Thoracic aorta (tissue), 2 donors: ENCODE data around the gene PCGF3. TPM values are rescaled to one million over a fixed set of nuclear protein-coding genes. Genes with fewer than 3 reads are reported as not detected.

Experiments
- ATAC-seq: fragments of 150-250 bp; one replicate; pipeline ENCODE4 v1.8.0; 2017; ENCODE audit warnings: low read depth; ENCODE audit not compliant: insufficient number of reproducible peaks, low FRiP score
- DNase-seq: peaks from one replicate; pipeline ENCODE4 v3.0.0-alpha.2; 2020; ENCODE audit warnings: low spot score
- H3K27ac ChIP-seq, 2 donors: fragments of 200-600 bp; sonication (generic); 1 replicate in 1 of 2; 2 replicates in 1 of 2; pipeline ENCODE4 v1.5.1; 2016; ENCODE audit warnings: mild to moderate bottlenecking in 2 of 2, moderate library complexity in 2 of 2
- H3K27me3 ChIP-seq: fragments of 200-600 bp; sonication (generic); replicated peaks from 2 replicates; pipeline ENCODE4 v1.6.0; 2016; ENCODE audit warnings: mild to moderate bottlenecking; ENCODE audit not compliant: insufficient read depth
- H3K36me3 ChIP-seq: fragments of 200-600 bp; sonication (generic); one replicate; pipeline ENCODE4 v1.5.1; 2016
- H3K4me1 ChIP-seq, 2 donors: fragments of 200-600 bp; sonication (generic); 1 replicate in 1 of 2; 2 replicates in 1 of 2; pipeline versions ENCODE4 v1.5.1 to v1.6.0; 2016; ENCODE audit warnings: low read depth in 2 of 2, mild to moderate bottlenecking in 1 of 2; ENCODE audit not compliant: control insufficient read depth in 1 of 2
- H3K4me3 ChIP-seq: fragments of 200-600 bp; sonication (generic); 2 replicates; pipeline ENCODE4 v1.5.1; 2016; ENCODE audit warnings: mild to moderate bottlenecking
- H3K9me3 ChIP-seq: fragments of 200-600 bp; sonication (generic); 2 replicates; pipeline ENCODE4 v1.5.1; 2016
- total RNA-seq, 2 donors: library from RNA; depleted of rRNA; stranded (reverse); fragments of >200 nt; gene quantifications; one replicate each; pipeline versions ENCODE4 v1.1.0 to v1.2.3, GENCODE V29; 2016
- TF ChIP-seq, protein P1 (sequence below): fragments of 200-600 bp; sonication (generic); IDR thresholded peaks from one replicate; pipeline ENCODE4 v1.5.1; 2019; ENCODE audit warnings: antibody characterized with exemption

PCGF3 gene
- total RNA-seq, 2 donors from 2014 or later: 50.4 to 83.2 TPM

DNA sequence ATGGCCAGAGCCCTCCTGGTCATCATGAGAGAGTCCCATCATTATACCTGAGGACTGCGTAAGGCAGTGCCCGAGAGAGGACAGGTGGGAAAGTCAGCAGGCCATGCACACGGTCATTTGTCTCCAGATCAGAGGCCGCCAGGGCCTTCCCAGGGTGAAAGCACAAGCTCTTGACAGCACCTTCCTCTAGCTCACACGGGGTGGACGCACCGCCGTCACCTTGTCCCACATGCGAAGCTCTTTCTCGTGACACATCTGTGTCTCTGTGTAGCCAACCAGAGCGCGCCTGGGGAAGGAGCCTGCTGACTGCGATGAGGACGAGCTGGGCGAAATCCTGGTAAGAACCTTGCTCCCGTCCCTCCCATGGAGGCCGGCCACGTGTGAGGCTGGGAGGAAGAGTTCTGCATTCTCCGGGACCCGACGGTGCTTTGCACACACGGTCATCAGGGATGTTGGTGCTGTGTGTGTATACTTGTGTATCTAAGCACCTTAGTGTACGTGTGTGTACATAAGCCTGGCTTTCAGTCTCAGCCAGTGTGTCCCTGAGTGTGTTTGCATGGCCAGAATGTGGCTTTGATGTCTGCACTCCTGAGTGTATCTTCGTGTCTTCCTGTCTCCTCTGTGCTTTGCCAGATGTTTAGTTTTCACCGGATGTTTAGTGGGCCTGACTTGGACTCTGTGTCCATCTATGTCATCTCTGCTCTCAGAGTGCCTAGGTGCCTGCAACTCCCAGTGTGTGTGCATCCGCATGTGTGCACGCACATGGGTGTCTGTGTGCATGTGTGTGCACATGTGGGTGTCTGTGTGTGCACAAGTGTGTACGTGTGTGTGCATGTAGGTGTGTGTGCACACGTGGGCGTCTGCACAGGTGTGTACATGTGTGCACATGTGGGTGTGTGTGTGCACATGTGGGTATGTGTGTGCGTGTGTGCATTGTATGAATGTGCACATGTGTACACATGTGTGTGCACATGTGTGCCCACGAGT is 46.7 kb upstream of the PCGF3 start:
- DNase-seq: no peak

DNA sequence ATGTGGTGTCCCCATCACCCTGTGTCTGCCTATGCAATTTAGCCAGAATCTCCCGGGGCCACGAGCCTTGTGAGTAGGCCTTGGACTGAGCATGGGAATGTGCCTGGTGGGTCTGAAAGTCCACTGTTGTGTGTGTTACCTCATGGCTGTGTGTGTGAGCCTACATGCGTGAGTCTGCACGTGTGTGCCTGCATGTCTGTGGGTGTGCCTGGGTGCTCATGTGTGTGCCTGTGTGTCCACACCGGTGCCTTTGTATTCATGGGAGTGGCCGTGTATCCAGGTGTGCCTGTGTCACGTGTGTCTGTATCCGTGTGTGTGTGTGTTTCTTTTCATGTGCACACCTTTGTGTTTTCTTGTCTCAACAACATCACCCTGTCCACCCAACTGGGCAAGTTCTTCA is 45.8 kb upstream of the PCGF3 start:
- DNase-seq: no peak
- ATAC-seq: no peak
- no peaks in the 10 kb centered on the region for H3K36me3 ChIP-seq
- H3K27me3 ChIP-seq: no peaks in the 10 kb centered on the region
- TF ChIP-seq, protein P1, sequence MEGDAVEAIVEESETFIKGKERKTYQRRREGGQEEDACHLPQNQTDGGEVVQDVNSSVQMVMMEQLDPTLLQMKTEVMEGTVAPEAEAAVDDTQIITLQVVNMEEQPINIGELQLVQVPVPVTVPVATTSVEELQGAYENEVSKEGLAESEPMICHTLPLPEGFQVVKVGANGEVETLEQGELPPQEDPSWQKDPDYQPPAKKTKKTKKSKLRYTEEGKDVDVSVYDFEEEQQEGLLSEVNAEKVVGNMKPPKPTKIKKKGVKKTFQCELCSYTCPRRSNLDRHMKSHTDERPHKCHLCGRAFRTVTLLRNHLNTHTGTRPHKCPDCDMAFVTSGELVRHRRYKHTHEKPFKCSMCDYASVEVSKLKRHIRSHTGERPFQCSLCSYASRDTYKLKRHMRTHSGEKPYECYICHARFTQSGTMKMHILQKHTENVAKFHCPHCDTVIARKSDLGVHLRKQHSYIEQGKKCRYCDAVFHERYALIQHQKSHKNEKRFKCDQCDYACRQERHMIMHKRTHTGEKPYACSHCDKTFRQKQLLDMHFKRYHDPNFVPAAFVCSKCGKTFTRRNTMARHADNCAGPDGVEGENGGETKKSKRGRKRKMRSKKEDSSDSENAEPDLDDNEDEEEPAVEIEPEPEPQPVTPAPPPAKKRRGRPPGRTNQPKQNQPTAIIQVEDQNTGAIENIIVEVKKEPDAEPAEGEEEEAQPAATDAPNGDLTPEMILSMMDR: no peak
- no peak overlapping the region for H3K27ac ChIP-seq
- H3K4me3 ChIP-seq: no peak overlapping the region
- no peaks in the 10 kb centered on the region for H3K4me1 ChIP-seq
- no peaks in the 10 kb centered on the region for H3K9me3 ChIP-seq

More for the DNA sequence above, 46.7 kb upstream of the PCGF3 start:
- Histone ChIP-seq H3K4me1 (no peaks in the 10 kb centered on the region), H3K27ac (no peak overlapping the region), H3K27me3 (no peaks in the 10 kb centered on the region), H3K4me3 (no peak overlapping the region), H3K9me3 (no peaks in the 10 kb centered on the region), H3K36me3 (no peaks in the 10 kb centered on the region)
- TF ChIP-seq, protein P1: no peak
- ATAC-seq: no peak

DNA sequence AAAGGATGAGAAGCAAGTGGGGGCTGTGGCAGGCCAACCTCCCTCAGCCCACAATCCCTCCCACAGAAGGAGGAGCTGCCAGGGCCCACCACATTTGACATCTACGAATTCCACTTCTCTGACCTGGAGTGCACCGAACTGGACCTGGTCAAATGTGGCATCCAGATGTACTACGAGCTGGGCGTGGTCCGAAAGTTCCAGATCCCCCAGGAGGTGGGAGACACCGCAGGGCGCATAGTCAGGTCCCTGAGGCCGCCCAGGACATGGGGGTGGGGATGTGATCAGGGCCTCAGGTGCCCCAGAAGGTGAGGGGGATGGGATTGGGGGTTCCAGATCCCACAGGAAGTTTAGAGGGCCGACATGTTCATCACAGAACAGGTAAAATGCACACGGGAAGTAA is 45.2 kb upstream of the PCGF3 start:
- no peaks in the 10 kb centered on the region for H3K27me3 ChIP-seq
- ATAC-seq: no peak

DNA sequence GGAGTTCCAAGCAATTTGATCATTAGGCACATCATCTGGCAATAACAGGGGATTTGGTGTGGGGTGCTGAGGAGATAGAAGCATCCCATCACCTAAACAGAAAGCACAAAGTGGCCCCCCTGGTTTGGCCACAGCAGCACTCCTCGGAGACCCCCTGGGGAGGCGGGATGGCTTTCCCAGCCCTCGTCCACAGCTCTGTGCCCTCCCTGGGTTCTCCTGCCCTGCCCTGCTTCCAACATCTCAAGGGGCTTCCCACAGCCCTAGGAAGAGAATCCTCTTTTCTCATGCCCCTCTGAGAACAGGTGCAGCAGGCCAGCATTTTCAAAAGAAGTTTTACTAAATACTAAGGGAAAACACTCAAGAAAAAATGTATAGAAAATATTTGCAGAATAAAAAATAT is 44.4 kb upstream of the PCGF3 start:
- ATAC-seq (no peak), DNase-seq (no peak)
- Histone ChIP-seq H3K27me3 (no peaks in the 10 kb centered on the region), H3K27ac (no peak overlapping the region), H3K4me3 (no peak overlapping the region), H3K9me3 (no peaks in the 10 kb centered on the region), H3K36me3 (no peaks in the 10 kb centered on the region), H3K4me1 (no peaks in the 10 kb centered on the region)
- TF ChIP-seq, protein P1: no peak

More for the DNA sequence above, 45.2 kb upstream of the PCGF3 start:
- no peak for DNase-seq
- Histone ChIP-seq H3K36me3 (no peaks in the 10 kb centered on the region), H3K27ac (no peak overlapping the region), H3K9me3 (no peaks in the 10 kb centered on the region), H3K4me3 (no peak overlapping the region), H3K4me1 (no peaks in the 10 kb centered on the region)
- TF ChIP-seq, protein P1: no peak

DNA sequence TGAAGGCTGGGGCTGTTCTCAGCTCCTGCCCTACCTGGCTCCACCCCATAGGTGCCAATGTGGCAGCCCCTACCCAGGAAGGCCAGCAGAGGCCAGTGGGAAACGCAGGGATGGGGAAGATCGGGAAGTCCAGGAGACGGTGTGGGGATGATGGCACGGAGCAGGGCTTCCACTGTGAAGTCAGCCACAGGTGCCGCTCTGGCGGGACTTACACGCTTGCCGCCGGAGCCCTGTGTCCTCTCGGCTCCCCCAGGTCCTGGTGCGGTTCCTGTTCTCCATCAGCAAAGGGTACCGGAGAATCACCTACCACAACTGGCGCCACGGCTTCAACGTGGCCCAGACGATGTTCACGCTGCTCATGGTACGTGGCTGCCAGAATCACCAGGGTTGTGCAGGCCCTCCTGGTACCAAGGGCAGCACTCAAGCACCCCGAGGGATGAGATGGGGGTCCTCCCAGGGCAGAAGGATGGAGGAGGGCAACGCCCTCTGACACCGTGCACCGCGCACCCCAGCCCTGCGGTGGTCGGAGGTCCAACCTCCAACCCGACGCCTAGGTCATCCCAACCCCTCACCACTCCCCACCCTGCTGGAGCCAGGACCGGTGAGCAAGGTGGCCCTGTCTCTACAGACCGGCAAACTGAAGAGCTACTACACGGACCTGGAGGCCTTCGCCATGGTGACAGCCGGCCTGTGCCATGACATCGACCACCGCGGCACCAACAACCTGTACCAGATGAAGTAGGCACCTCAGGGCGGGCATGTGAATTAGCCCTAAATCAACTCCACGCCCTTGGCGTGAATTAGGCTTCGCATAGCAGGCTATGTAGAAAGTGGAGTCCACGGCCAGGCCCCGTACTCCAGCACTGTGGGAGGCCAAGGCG is 43.5 kb upstream of the PCGF3 start:
- ATAC-seq (no peak), DNase-seq (no peak)
- Histone ChIP-seq H3K36me3 (no peaks in the 10 kb centered on the region), H3K27me3 (no peaks in the 10 kb centered on the region), H3K9me3 (no peaks in the 10 kb centered on the region), H3K4me1 (no peaks in the 10 kb centered on the region), H3K27ac (no peak overlapping the region), H3K4me3 (no peak overlapping the region)
- TF ChIP-seq, protein P1: no peak
